ENCODE data around the gene INSRR.

Gene INSRR

DNA sequence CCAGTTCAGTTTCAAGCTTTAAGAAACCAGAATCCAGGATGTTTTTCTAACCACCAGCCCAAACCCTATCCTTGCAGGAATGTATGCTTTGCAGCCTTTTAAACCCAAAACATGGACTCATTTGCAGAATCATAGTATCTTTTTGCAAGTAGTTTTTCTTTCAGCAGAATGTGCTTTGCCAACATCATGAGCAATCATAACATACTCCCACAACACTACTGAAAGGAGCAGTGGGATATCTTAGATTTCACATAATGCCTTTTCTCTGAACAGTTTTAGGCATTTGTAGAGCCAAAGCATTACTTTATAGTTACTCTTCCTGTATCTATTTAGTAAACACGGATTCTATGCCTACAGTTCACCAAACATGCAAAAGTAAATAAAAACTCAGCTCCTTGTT, 32.3 kb downstream of the INSRR start:
- no peak for DNase-seq (ENCODE audit: low read depth)

DNA sequence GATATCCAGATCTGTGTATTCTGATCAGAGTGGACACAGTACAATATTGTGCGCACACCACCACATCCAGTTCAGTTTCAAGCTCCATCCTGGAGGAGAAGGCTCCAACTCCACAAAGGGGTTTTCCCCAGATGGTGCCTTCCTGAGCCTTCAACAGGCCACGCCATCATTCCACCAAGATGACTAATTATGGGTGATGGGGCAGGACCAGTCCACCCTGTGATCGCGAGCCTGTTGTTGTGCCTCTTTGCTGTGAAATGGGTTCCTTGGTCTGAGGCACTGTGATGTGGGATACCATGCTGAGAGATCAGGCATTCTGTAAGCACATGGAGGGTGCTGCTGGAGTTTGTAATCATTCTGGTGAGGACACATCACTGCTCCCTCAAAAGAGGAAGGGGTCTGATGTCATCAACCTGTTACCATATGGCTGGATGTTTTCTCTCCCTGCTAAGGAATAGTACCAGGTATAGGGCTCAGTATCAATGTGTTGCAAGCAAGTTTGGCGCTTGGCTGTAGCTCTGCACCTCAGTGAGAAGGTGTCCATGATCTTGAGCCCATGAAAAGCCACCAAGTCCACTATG, 35.6 kb downstream of the INSRR start:
- DNase-seq (ENCODE audit: low read depth) = peak; percentile 60

DNA sequence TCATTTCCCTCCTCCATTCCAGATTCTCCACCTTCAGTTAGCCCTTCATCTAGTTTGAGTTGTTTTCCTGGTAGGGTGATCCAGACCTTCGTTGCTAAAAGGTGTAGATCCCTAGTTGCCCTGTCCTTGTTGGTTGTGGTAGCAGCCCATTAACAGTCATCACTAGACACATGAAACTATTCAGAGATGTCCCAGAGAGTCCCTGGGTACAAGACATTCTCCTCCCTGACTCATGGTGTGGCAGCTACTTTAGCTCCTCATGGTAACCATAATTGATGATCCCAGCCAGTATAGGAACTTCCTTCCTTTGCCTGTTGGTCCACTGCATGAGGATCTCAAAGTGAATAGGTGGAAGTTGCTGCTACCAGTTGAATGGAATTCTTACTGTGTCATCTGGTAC, 36.2 kb downstream of the INSRR start:
- DNase-seq (ENCODE audit: low read depth) = no peak

DNA sequence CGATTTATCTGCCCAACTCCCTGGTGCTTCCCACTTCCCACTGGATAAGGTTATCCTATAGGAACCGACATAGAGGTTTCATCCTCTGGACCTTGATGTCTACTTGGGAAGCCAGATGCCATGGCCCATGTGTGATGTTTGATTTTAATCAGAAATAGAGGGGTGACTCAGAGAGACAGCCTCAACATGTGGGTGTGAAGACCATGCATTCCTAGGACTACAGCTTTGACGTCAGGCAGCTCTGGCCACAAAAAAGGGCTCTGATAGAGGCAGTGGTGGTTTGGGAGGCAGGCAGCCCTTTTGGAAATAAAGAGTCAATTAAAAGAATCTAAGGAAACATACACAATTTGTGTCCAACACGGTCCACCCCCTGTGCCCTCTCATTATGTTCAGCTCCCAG, 37.1 kb downstream of the INSRR start:
- peak; percentile 61 for DNase-seq (ENCODE audit: low read depth)

DNA sequence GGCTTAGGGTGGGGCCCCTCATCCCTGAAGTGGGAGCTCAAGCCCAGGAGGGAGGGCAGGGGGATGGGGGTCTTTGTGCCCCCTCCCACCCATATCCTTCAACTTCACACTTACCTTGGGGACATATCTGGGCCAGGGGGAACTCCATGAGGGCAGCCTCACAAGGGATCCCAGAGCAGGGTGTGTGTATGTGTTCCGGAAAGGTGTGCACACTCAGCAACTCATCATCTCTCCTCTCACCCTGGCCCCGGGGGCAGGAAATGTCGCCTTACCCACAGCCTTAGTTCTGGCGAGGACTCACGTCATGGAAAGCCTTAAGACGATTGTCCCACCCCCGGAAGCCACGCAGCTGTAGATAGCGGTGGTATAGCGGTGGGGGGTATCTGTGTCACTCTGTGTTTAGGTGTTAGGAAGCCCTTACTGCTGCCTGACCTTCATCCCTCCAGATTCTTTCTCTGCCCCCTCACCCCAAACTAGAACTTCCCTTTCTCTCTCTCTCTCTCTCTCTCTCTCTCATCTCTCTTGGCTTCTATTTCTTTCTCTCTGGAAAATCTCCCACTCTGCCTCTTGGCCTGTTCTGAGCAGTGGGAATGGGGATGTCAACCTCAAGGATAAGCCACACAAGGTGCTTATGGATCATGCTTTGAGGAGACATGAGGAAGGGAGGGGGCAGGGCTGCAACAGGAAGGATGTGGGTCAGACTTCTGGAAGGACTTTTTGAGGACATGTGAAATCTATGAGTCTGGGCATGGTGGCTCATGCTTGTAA, 42.2 kb downstream of the INSRR start, which contains the start of gene SH2D2A:
Gene SH2D2A (minus strand): TSS at position 288 of the 768 bp plus-strand sequence. CDS start 140 bp downstream, at position 148.
- DNase-seq (ENCODE audit: low read depth) = peak; percentile 75

DNA sequence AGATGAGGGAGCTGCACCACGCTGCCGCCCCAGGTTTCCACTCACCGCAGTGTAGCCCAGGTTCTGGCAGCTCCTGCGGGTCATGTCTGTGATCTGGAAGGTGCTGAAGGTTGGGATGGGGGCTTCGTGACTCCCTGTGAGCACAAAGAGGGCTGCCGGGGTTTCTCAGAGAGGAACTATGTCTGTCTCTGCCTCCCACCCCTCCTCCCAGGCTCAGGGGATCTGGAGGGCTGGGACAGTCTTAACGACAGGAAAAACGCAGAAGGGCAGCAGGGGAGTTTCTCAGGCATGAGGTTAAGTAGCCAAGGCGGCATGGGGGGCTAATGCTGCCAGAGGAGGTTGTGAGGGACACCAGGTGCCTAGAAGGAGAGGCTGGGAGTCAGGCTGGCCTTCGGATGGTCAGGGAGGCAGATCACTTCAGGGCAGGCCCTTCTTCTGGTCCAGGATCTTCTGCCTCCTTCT, 42.9 kb downstream of the INSRR start:
- no peak for DNase-seq (ENCODE audit: low read depth)

DNA sequence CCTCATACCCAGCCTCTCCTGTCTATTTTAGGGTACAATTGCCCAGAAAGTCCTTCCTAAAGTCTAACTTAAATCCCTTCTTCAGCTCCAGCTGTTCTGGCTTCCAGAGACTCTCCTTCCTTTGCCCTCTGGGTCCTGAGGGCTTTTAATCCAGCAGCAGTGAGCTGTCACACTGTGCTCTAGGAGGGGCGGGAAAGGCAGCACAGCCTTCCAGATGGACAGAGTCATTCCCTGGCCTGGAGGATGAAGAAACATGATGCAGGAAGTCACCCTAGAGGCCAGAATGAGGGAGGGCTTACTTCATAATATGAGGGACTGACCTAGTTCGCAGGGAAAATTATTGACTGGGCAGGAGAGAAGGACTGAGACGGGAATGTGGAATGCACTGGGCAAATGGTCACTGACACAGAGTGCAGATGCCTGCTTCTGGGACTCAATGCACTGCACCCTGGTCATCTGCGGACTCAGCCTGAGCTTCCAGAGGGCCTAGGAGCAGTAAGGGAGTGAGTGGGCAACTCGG, 43.5 kb downstream of the INSRR start:
- DNase-seq (ENCODE audit: low read depth) = peak; percentile 94

DNA sequence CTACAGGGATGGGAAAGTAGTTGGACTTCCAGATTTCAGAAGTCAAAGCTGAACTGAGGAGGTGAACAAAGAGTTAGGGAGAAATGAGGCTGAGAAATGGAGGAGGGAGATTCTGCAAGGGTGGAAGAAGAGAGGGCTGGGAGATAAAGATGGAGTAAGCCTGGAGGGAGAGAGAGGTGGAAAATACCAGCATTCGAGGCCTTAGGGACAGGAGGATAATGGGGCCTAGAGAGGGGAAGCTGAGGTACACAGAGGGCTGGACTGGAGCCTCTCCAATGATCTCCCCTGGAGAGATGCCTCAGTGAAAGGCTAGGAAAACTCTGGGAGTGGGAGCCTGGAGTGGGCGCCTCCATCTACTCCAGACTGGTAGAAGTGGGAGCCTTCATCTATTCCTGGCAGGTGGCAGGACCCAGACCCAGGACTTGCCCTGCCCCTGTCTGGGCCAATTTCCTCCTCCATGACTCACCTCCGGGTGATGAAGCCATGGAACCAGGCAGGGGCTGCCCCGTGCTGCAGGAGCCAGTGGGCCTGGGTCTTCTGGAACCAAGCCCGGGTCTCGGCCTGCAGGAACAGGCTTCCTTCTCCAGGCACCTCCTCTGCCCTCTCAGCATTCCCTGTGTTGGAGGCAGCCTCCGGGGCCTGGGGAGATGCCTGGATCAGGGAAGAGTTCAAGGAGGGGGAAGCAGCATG, 44.2 kb downstream of the INSRR start:
- DNase-seq (ENCODE audit: low read depth) = peak; percentile 56

DNA sequence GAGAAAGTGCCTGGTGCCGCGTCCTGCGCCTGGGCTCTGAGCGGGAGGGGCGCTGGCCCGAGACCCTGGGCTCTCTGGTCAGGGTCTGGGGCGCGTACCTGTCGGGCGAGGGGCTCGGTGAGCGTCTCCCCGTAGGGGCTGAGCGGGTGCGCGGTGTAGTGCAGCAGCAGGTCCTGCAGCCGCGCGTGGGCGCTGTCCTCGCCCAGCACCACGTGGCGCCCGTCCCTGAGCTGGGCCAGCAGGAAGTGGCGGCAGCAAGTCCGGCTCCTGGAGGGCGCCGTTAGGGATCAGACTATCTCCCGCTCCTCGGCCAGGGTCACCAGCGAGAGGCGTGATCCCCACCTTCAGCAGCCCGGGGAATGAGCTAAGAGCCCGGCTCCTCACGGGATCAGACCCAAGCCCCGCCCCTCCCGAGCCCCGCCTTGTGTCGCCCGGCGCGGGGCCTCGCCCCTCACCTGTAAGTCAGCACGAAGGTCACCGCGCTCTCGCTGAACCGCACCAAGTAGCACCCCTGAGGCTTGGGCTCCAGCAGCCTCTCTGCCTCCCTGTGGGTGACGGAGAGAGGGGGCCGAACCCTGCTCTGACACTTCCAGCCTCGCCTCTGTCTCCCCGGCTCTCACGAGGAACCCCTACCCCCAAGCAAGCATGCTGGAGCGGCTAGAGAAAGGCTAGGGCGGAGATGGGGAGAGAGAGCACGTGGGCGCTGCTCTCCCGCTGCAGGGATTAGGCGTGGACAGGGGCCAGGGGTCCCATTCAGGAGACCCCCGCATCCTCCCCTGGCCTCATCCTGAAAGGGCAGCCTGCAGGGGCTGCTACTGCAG, 45.0 kb downstream of the INSRR start:
- peak; percentile 45 for DNase-seq (ENCODE audit: low read depth)

DNA sequence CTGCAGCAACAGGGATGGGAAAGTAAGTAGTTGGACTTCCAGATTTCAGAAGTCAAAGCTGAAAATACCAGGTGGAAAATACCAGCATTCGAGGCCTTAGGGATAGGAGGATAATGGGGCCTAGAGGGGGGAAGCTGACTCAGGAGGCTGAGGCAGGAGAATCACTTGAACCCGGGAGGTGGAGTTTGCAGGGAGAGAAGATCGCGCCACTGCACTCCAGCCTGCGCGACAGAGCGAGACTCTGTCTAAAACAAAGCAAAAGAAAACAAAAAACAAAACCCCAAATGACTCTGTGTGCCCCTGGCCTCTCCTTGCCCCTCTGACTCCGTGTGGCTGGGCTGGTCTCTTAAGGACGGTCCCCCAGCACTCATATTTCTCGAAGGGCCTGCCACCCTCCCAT, 45.6 kb downstream of the INSRR start:
- no peak for DNase-seq (ENCODE audit: low read depth)

DNA sequence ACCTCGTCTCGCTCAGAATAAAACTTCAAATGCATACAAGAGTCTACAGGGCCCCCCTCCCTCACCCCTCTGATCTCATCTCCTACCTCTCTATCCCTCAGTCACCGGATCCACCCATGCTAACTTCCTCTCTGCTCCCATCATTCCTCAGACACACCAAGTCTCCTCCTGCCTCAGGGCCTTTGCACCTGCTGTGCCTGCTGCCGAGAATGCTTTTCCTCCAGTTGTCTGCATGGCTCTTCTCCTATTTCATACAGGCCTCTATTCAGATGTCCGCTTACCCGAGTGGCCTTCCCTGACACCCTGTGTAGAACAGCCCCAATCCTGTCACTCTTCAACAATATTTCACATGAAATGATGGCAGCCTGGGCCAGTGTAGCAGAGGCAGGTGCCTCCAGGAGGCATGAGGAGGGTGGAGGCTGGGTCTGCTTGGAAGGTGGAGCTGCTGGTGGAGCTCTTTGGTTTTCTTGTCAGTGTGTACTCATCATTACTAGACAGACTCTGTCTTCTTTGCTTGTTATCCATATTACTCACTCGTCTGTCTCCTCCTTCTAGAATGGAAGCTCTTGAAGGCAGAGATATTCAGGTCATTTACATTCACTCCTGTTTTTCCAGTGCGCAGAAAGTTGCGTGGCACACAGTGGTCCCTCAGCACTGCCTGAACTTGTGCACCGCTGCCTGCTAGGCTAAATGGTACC, 46.5 kb downstream of the INSRR start:
- DNase-seq (ENCODE audit: low read depth) = no peak

DNA sequence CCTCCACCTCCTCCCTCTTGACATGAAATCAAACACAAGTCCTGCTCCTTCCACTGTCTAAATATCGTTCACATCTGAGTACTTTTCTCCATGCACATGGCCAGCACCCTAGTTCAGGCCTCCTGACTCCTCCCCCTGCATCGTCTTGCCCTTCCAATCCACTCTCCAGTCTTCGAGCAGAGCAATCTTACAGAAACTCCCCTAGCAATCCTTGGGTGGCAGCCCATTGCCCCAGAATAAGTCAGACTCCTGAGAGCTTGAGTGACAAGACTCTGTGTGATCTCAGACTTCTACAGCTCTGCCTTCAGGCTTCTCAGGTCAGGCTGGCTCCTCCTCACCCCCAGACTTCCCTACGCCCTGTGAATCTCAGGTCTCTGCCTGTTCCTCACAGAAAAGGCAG, 47.7 kb downstream of the INSRR start:
- no peak for DNase-seq (ENCODE audit: low read depth)

DNA sequence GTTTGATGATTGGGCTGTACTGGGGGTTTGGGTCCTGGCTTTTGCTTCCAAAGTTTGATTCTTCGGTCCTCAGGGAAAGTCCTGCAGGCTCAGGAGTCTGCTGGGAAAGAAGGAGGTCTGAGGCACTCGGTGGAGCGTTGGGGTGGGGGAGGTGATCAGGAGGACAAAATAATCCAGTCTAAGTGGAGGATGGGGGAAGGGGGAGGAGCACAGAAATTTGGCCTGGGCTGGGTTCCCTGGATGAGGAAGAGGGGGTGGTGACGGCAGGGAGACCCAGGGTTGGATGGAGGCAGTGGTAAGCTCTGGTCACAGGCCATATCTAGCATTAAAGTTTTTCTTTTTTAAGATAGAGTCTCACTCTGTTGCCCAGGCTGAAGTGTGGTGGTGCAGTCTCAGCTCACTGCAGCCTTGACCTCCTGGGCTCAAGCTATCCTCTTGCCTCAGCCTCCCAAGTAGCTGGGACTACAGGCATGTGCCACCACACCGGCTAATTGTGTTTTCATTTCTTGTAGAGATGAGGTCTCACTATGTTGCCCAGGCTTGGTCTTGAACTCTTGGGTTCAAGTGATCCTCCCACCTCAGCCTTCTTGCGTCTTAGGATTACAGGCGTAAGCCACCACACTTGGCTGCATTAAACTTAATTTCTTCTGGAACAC, 49.1 kb downstream of the INSRR start:
- DNase-seq (ENCODE audit: low read depth) = no peak

DNA sequence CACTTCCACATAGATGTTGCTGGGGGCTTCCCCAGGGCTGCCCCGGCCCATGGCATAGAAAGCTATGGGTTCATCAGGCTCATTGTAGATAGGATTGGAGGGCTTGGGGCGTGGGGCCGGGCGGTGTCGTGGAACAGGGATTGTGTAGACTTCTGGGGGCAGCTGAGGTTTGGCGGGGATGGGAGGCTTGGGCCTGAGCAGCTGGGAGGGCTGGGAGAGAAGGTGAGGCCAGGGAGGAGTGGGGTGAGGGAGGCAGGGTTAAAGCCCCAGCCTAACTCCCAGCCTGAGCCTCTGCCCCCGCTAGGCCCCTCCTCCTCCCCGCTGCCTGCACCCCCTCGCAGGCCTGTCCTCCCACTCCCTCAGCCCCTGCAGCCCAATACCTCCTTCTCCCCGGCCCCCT, 49.6 kb downstream of the INSRR start:
- DNase-seq (ENCODE audit: low read depth) = no peak

DNA sequence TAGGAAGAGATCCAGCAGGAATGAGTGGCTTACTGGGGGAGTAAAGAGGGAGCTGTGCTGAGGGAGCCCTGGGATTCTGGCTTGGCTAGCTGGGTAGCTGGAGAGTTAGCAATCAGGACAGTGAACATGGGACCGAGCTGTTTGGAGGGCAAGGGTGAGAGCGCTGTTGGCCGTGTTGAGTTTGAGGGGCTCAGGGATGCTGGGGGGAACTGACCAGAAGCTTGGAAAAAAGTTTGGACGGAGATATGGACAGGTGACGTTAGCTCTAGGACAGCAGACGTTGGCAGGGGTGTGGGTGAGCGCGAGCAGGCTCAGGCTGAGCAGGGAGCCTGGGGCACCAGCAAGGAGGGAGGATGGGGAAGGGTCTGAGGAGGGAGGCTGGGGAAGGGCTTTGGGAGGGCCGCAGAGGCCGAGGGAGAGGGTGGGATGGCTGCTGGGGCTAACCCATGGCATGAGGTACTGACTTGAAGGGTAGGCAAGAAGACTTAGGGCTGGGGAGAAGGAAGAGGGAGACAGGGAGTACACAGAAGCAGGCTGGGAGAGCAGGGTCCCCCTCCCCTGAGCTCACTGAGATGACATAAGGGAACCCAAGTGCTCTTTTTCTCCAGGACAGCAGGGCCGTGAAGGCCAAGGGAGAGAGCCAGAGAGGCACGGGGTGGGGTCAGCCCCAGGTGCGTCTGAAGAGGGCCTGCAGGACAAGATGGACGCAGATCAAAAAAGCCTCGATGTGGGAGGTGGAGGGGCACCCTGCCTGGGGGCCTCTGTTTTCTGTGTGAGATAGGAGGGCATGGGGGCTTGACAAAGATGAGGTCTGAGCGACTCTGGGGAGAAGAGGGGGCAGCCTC, 50.5 kb downstream of the INSRR start:
- DNase-seq (ENCODE audit: low read depth) = no peak

DNA sequence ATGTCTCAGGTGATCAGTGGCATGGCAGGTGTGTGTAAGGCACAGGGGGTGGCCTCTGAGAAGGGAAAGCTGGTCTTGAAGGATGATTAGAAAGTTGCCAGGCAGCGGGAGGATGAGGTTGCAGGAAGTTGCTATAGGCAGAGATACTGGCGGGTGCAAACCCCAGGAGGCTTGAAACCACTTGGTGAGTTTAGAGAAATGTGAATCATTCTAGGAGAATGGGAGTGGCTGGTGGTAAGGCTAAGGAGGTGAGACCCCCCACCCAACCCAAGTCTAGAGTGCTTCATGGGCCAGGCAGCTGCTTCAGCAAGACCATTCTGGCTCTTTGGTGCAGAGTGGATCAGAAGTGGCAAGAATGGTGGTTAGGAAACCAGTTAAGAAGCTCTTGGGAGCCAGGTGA, 51.3 kb downstream of the INSRR start:
- no peak for DNase-seq (ENCODE audit: low read depth)

DNA sequence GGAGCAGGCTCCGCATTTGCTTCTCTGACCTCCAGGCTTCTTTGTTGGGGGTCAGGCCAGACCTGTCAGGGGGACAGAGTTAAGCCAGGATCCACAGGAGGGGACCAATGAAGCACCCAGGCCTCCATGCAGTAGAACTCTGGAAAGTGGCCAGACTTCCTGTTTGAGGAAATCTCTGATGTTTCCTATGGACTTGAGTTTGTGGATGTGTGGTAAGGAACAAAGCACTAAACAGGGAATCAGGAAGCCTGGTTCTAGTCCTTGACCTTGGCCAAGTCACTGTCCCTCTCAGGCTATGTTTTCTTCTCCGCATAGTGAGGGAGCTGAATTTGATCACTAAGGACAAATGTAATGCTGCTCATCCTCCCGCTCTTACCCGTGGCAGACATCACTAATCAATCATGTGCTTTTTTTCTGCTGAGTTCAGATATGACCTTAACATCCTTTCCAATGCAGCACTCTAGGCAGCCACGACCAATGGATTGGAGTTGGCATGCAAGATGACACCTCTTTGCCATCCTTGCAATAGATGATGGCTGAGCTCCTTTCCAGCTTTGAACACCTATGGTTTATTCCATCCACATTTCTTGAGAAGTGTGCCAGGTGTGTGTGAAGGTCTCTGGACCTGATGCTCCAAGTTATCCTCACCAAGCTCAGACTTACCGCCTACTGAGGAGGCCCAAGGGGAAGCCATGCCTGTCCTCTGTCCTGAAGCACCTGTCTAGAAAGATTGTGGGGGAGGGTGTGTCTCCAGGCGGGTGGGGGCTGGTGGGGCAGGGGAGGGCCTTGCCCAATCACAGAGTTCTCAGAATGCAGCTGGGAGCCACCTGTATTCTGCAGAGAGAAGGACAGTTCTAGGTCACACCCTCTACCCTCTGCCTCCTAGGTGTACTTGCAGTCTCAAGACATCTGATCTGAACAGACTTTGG, 52.1 kb downstream of the INSRR start:
- DNase-seq (ENCODE audit: low read depth) = no peak

DNA sequence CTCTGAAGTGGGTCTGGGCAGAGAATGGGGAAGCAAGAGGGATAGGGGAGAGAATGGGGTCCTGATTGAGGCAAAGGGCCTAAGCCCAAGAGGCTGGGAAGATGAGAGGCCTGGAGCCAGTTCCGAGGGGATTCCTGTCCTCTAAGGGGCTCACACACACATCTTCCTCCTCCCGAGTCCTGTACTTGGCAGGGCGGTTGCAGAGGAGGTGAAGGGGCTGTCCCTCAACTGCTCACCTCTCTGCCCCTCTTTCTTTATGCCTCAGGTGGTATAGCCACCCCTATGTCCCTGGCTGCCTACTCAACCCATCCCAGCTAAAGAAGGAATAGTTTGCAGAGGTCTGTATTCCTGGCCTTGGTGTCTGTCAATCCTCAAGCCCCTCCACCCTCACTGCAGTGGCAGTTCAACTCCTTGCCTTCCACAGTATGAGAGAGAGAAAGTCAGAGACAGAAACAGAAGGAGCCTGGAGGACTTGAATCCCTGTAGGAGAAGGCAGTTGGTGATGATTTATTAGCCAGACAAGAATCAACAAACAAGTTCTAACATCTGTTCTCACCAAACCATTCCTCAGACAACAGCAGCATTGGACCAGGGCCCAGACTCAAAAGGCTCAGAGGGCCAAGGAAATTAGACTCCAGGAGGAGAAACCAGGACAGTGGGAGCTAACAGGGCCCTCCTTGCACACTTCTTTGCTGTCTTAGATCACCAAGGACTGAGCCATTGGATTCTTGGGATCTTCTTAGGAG, 53.0 kb downstream of the INSRR start:
- DNase-seq (ENCODE audit: low read depth) = no peak

Measured in ELR (cell line).